Measurements from ENCODE around the gene GLI1.

GLI1 gene

GRCh38 chr12:57454566-57455373, 4.8 kb upstream of the GLI1 start, which contains the start of gene INHBE:
Gene INHBE, plus strand, starts transcription at chr12:57455307. Its CDS starts 230 bp downstream, at chr12:57455537.
- Histone ChIP-seq H3K36me3 (ENCODE audit: insufficient read depth, low read length) (no peaks in the 10 kb centered on the region), H3K9me3 (ENCODE audit: insufficient read depth, low read depth, low read length) (no peaks in the 10 kb centered on the region), H3K9ac (ENCODE audit: low read depth, low read length) (peak within 1 kb of the TSS; percentile 84), H3K27ac (ENCODE audit: low read depth, low read length) (peak within 1 kb of the TSS; percentile 96), H3K4me3 (ENCODE audit: low read length) (peak within 1 kb of the TSS; percentile 47), H3K27me3 (ENCODE audit: insufficient read depth, low read length) (no peaks in the 10 kb centered on the region), H3K4me1 (ENCODE audit: insufficient read depth, low read length) (peaks cover 27% of the 10 kb centered on the region)
- 55% methylated on average over 10 of the region's 10 CpGs for WGBS

- Histone ChIP-seq H3K27ac (ENCODE audit: low read depth, low read length) (peak overlapping the region; percentile 48; the same call in 1 of the 2 replicates), H3K9ac (ENCODE audit: low read depth, low read length) (0 out of 2 replicates have a peak overlapping the region, but pooled peaks have one; percentile 6), H3K27me3 (ENCODE audit: insufficient read depth, low read length) (no peaks in the 10 kb centered on the region), H3K36me3 (ENCODE audit: insufficient read depth, low read length) (no peaks in the 10 kb centered on the region), H3K4me1 (ENCODE audit: insufficient read depth, low read length) (peaks cover 27% of the 10 kb centered on the region), H3K9me3 (ENCODE audit: insufficient read depth, low read depth, low read length) (no peaks in the 10 kb centered on the region), H3K4me3 (ENCODE audit: low read length) (peak overlapping the region; percentile 47)
- 70% methylated on average over 9 of the region's 10 CpGs for WGBS
These were observed 4.0 kb upstream of the GLI1 start for GRCh38 chr12:57455374-57456144.

- no peaks in the 10 kb centered on the region for H3K27me3 ChIP-seq (ENCODE audit: insufficient read depth, low read length)
- peaks cover 27% of the 10 kb centered on the region for H3K4me1 ChIP-seq (ENCODE audit: insufficient read depth, low read length)
- H3K9ac ChIP-seq (ENCODE audit: low read depth, low read length), result 0 out of 2 replicates have a peak overlapping the region, but pooled peaks have one; percentile 6
- 56% methylated on average over 15 of the region's 15 CpGs for WGBS
- no peaks in the 10 kb centered on the region for H3K36me3 ChIP-seq (ENCODE audit: insufficient read depth, low read length)
- no peak overlapping the region for H3K27ac ChIP-seq (ENCODE audit: low read depth, low read length)
- no peaks in the 10 kb centered on the region for H3K9me3 ChIP-seq (ENCODE audit: insufficient read depth, low read depth, low read length)
- peak overlapping the region; percentile 47 for H3K4me3 ChIP-seq (ENCODE audit: low read length)
These were observed 3.4 kb upstream of the GLI1 start for GRCh38 chr12:57456145-57456700.

GRCh38 chr12:57456737-57457490, 2.7 kb upstream of the GLI1 start:
- 94% methylated on average over 6 of the region's 6 CpGs for WGBS
- Histone ChIP-seq H3K4me1 (ENCODE audit: insufficient read depth, low read length) (peaks cover 27% of the 10 kb centered on the region), H3K9me3 (ENCODE audit: insufficient read depth, low read depth, low read length) (no peaks in the 10 kb centered on the region), H3K9ac (ENCODE audit: low read depth, low read length) (no peak overlapping the region), H3K36me3 (ENCODE audit: insufficient read depth, low read length) (no peaks in the 10 kb centered on the region), H3K27me3 (ENCODE audit: insufficient read depth, low read length) (no peaks in the 10 kb centered on the region), H3K27ac (ENCODE audit: low read depth, low read length) (no peak overlapping the region), H3K4me3 (ENCODE audit: low read length) (peak overlapping the region; percentile 17; the same call in 1 of the 2 replicates)

DNA sequence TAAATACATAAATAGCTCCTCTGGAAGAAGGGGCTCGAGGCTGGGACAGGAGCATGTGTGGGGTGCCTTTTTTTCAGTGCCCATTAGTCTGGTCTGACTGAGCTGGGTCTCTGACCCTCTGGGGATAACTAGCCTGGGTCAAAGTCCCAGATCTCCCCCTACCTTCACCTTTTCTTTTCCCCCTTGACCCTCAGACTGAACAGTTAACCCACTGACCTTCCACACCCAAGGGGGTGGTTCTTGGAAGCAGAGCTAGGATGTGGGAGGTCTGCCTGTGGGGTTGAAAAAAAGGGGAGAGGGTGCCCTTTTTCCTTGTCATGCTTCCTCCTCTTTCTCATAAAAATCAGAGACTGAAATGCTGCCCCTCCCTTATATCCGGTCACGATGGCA, 925 bp upstream of the GLI1 start:
- H3K27me3 ChIP-seq (ENCODE audit: insufficient read depth, low read length), result no peaks in the 10 kb centered on the region
- H3K9me3 ChIP-seq (ENCODE audit: insufficient read depth, low read depth, low read length), result no peaks in the 10 kb centered on the region
- H3K4me1 ChIP-seq (ENCODE audit: insufficient read depth, low read length), result peaks cover 20% of the 10 kb centered on the region
- H3K36me3 ChIP-seq (ENCODE audit: insufficient read depth, low read length), result no peaks in the 10 kb centered on the region
- H3K27ac ChIP-seq (ENCODE audit: low read depth, low read length), result peak overlapping the region; percentile 85
- H3K4me3 ChIP-seq (ENCODE audit: low read length), result peak overlapping the region; percentile 64
- 29% methylated on average over 3 of the region's 3 CpGs for WGBS
- H3K9ac ChIP-seq (ENCODE audit: low read depth, low read length), result 0 out of 2 replicates have a peak overlapping the region, but pooled peaks have one; percentile 18

- WGBS, result under 1% methylated on average over 24 of the region's 24 CpGs
- H3K9ac ChIP-seq (ENCODE audit: low read depth, low read length), result peak overlapping the region; percentile 55
- peaks cover 20% of the 10 kb centered on the region for H3K4me1 ChIP-seq (ENCODE audit: insufficient read depth, low read length)
- no peaks in the 10 kb centered on the region for H3K9me3 ChIP-seq (ENCODE audit: insufficient read depth, low read depth, low read length)
- H3K4me3 ChIP-seq (ENCODE audit: low read length), result peak overlapping the region; percentile 64
- peak overlapping the region; percentile 85; the same call in 1 of the 2 replicates for H3K27ac ChIP-seq (ENCODE audit: low read depth, low read length)
- H3K27me3 ChIP-seq (ENCODE audit: insufficient read depth, low read length), result no peaks in the 10 kb centered on the region
- H3K36me3 ChIP-seq (ENCODE audit: insufficient read depth, low read length), result no peaks in the 10 kb centered on the region
These were observed 383 bp upstream of the GLI1 start for GRCh38 chr12:57459055-57459749.

DNA sequence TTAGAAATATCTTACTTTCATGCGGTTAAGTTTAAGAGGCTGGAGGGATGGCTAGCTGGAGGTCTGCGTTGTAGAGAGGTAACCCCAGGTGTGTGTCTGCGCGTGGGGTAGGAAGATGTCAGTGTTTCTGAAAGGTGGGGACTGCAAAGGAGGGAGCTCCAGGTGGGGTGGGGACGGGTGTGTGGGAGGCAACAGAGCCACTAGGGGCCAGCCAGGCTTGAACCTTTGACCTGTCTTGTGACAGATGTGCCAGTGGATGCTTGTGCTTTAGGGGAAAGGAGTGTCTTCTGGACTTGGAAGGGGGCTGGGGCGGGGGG, 841 bp downstream of the GLI1 start:
- Histone ChIP-seq H3K9me3 (ENCODE audit: insufficient read depth, low read depth, low read length) (no peaks in the 10 kb centered on the region), H3K4me1 (ENCODE audit: insufficient read depth, low read length) (peaks cover 10% of the 10 kb centered on the region), H3K4me3 (ENCODE audit: low read length) (peak overlapping the region; percentile 67), H3K9ac (ENCODE audit: low read depth, low read length) (peak overlapping the region; percentile 12; the same call in 1 of the 2 replicates), H3K27me3 (ENCODE audit: insufficient read depth, low read length) (no peaks in the 10 kb centered on the region), H3K36me3 (ENCODE audit: insufficient read depth, low read length) (no peaks in the 10 kb centered on the region), H3K27ac (ENCODE audit: low read depth, low read length) (peak overlapping the region; percentile 90; the same call in 1 of the 2 replicates)
- WGBS, result under 1% methylated on average over 6 of the region's 6 CpGs

DNA sequence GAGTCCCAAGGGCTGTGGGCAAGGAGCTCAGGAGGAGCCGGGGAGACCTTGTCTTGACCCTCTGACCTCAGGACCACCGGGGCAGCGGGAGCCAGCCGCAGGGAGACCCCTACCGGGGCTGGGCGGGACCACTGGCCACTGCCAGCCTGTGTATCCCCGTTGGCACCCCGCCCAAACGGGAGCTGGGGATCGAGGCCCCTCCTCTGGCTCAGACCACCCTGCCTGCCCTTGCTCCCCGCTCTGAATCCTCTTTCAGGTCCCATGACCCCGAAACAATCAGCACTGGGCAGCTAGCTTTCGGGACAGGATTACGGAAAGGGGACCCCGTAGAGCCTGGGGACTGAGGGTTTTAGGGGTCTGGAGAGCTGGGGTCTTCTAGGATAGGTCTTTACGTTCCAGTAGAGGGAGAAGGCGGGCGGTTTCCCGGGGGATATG, 1.3 kb downstream of the GLI1 start:
- Histone ChIP-seq H3K27me3 (ENCODE audit: insufficient read depth, low read length) (no peaks in the 10 kb centered on the region), H3K9me3 (ENCODE audit: insufficient read depth, low read depth, low read length) (no peaks in the 10 kb centered on the region), H3K9ac (ENCODE audit: low read depth, low read length) (peak overlapping the region; percentile 69), H3K4me3 (ENCODE audit: low read length) (peak overlapping the region; percentile 67), H3K27ac (ENCODE audit: low read depth, low read length) (peak overlapping the region; percentile 90; the same call in 1 of the 2 replicates), H3K36me3 (ENCODE audit: insufficient read depth, low read length) (no peaks in the 10 kb centered on the region; the same call in 1 of the 2 replicates), H3K4me1 (ENCODE audit: insufficient read depth, low read length) (peaks cover 5% of the 10 kb centered on the region)
- 1% methylated on average over 17 of the region's 19 CpGs for WGBS

DNA sequence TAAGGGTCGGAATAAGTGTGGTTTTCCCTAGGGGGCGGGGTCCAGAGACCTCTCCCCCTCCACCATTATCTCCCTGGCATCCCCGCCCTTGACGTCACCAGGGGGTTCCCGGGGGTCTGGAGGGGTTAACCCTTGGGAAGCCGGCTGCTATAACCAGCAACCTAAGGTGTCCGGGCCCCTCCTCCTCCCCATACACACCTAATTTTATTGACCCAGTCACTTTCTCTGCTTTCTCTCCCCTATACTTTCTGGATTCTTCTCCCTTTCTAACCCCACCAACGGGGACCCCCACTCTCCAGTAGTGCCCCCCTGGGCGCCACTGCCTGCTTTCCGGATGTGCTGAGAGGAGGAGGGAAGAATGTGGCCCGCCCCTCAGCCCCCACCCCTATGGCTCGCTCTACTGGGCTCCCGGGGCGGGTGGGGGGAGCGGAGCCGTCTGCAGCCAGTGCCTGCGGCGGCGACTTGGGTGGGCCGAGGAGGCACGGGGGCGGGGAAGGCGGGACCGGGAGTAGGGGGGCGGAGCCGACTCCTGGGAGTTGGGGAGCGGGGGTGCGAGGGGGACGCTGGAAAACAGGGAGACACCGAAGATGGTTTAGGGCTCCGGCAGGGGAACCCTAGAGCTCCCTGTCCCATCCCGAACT, 1.8 kb downstream of the GLI1 start:
- WGBS, result 1% methylated on average over 27 of the region's 32 CpGs
- peak overlapping the region; percentile 79 for H3K9ac ChIP-seq (ENCODE audit: low read depth, low read length)
- no peaks in the 10 kb centered on the region for H3K9me3 ChIP-seq (ENCODE audit: insufficient read depth, low read depth, low read length)
- H3K27me3 ChIP-seq (ENCODE audit: insufficient read depth, low read length), result no peaks in the 10 kb centered on the region
- H3K27ac ChIP-seq (ENCODE audit: low read depth, low read length), result peak overlapping the region; percentile 90
- peak overlapping the region; percentile 73 for H3K4me3 ChIP-seq (ENCODE audit: low read length)
- peaks cover 4% of the 10 kb centered on the region; the same call in 1 of the 2 replicates for H3K4me1 ChIP-seq (ENCODE audit: insufficient read depth, low read length)
- no peaks in the 10 kb centered on the region; the same call in 1 of the 2 replicates for H3K36me3 ChIP-seq (ENCODE audit: insufficient read depth, low read length)

- Histone ChIP-seq H3K27ac (ENCODE audit: low read depth, low read length) (peak overlapping the region; percentile 90), H3K4me1 (ENCODE audit: insufficient read depth, low read length) (peaks cover 4% of the 10 kb centered on the region; the same call in 1 of the 2 replicates), H3K9me3 (ENCODE audit: insufficient read depth, low read depth, low read length) (no peaks in the 10 kb centered on the region), H3K9ac (ENCODE audit: low read depth, low read length) (peak overlapping the region; percentile 79), H3K27me3 (ENCODE audit: insufficient read depth, low read length) (no peaks in the 10 kb centered on the region), H3K36me3 (ENCODE audit: insufficient read depth, low read length) (no peaks in the 10 kb centered on the region; the same call in 1 of the 2 replicates), H3K4me3 (ENCODE audit: low read length) (peak overlapping the region; percentile 73)
- 2% methylated on average over 6 of the region's 9 CpGs for WGBS
These were observed 2.3 kb downstream of the GLI1 start for GRCh38 chr12:57461917-57462250.
